Astrocyte (in vitro differentiated cells and primary cell): Measurements from ENCODE around the gene CPNE4. TPM values are rescaled to one million over a fixed set of nuclear protein-coding genes. Genes with fewer than 3 reads are reported as not detected.

Source experiments
- DNase-seq: peaks from one replicate; pipeline ENCODE4 v3.0.0-alpha.2; 2010; ENCODE audit warnings: low read depth
- FAIRE-seq: peaks from 2 replicates; lab custom pipeline; 2011; peaks lifted over from hg19 to GRCh38; lab: Jason Lieb, UNC
- H2AFZ ChIP-seq: 2 replicates; pipeline ENCODE4 v1.6.0; 2012; ENCODE audit warnings: low read depth, low read length, inconsistent platforms
- H3K27ac ChIP-seq: 2 replicates; pipeline ENCODE4 v1.5.1; 2011; ENCODE audit warnings: low read depth, low read length, inconsistent platforms
- H3K27me3 ChIP-seq: 2 replicates; pipeline ENCODE4 v1.6.0; 2011; ENCODE audit warnings: low read length, inconsistent platforms; ENCODE audit not compliant: insufficient read depth
- H3K36me3 ChIP-seq: 2 replicates; pipeline ENCODE4 v1.5.1; 2011; ENCODE audit warnings: low read length, inconsistent platforms; ENCODE audit not compliant: insufficient read depth
- H3K4me1 ChIP-seq: 2 replicates; pipeline ENCODE4 v1.5.1; 2011; ENCODE audit warnings: low read length, inconsistent platforms; ENCODE audit not compliant: insufficient read depth
- H3K4me2 ChIP-seq: 2 replicates; pipeline ENCODE4 v1.6.0; 2012; ENCODE audit warnings: low read length, inconsistent platforms
- H3K4me3 ChIP-seq: 2 replicates; pipeline ENCODE4 v1.5.1; 2011; ENCODE audit warnings: low read depth, mild to moderate bottlenecking, low read length, inconsistent platforms; ENCODE audit not compliant: insufficient read depth
- H3K79me2 ChIP-seq: 2 replicates; pipeline ENCODE4 v1.6.0; 2012; ENCODE audit warnings: mild to moderate bottlenecking, low read length, inconsistent platforms; ENCODE audit not compliant: insufficient read depth
- H3K9ac ChIP-seq: 2 replicates; pipeline ENCODE4 v1.6.0; 2012; ENCODE audit warnings: mild to moderate bottlenecking, low read length, inconsistent platforms
- H3K9me3 ChIP-seq: 2 replicates; pipeline ENCODE4 v1.5.1; 2012; ENCODE audit warnings: low read depth, mild to moderate bottlenecking, low read length, inconsistent platforms; ENCODE audit not compliant: insufficient read depth
- H4K20me1 ChIP-seq: 2 replicates; pipeline ENCODE4 v1.6.0; 2012; ENCODE audit warnings: low read length, inconsistent platforms; ENCODE audit not compliant: insufficient read depth
- H3K27ac Mint-ChIP-seq: one replicate; pipeline ENCODE4 v1.8.0; 2021; ENCODE audit warnings: mild to moderate bottlenecking, mixed read lengths; ENCODE audit not compliant: unreplicated experiment
- H3K27me3 Mint-ChIP-seq: one replicate; pipeline ENCODE4 v1.8.0; 2021; ENCODE audit warnings: low read depth, mixed read lengths; ENCODE audit not compliant: unreplicated experiment
- H3K36me3 Mint-ChIP-seq: one replicate; pipeline ENCODE4 v1.8.0; 2021; ENCODE audit warnings: low read depth, mixed read lengths; ENCODE audit not compliant: unreplicated experiment
- H3K4me1 Mint-ChIP-seq: one replicate; pipeline ENCODE4 v1.8.0; 2021; ENCODE audit warnings: low read depth, mixed read lengths; ENCODE audit not compliant: unreplicated experiment
- H3K4me3 Mint-ChIP-seq: one replicate; pipeline ENCODE4 v1.8.0; 2021; ENCODE audit warnings: mild to moderate bottlenecking, moderate library complexity, mixed read lengths; ENCODE audit not compliant: unreplicated experiment
- H3K9me3 Mint-ChIP-seq: one replicate; pipeline ENCODE4 v1.8.0; 2021; ENCODE audit warnings: mild to moderate bottlenecking, mixed read lengths; ENCODE audit not compliant: unreplicated experiment
- EZH2 ChIP-seq: IDR thresholded peaks from 2 replicates; pipeline ENCODE4 v1.6.1; 2012; ENCODE audit warnings: mild to moderate bottlenecking, low read length, inconsistent platforms; ENCODE audit not compliant: insufficient read depth
- total RNA-seq: library from RNA; stranded (reverse); gene quantifications from 2 replicates; pipeline ENCODE4 v1.2.1, GENCODE V29; 2021
- TF ChIP-seq, protein P1 (sequence below): IDR thresholded peaks from 2 replicates; pipeline ENCODE4 v1.5.1; 2011; ENCODE audit warnings: low read depth, mild to moderate bottlenecking, inconsistent platforms, low read length, moderate library complexity; ENCODE audit not compliant: insufficient read depth

Gene CPNE4
- total RNA-seq, 1 donor from 2014 or later, result 0.68 TPM

DNA sequence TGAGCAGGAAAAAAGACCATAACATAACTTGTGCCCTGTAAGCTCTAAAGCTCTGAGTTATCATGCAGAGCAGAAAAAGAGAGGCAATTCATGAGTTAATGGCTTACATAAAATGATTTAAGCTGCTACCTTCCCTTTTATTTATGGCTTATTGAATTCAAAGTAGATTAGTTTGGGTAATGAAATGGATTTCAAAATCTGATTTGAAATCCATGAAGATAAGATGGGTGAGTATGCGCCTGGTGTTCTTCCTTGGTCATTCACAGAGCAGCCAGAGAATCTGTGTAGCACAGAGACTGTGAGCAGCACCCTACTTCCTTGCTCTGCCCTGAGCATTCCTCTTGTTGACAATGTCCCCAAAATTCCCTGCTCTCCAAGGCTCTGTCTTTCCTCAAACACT lies 495.8 kb downstream of the CPNE4 start:
- Histone ChIP-seq H3K4me2 (no peak overlapping the region), H2AFZ (no peak overlapping the region), H3K27ac (no peak overlapping the region), H3K4me3 (no peak overlapping the region), H3K4me1 (no peaks in the 10 kb centered on the region), H3K36me3 (no peaks in the 10 kb centered on the region), H3K9ac (no peak overlapping the region), H3K9me3 (no peaks in the 10 kb centered on the region), H3K27me3 (no peaks in the 10 kb centered on the region), H3K79me2 (no peaks in the 10 kb centered on the region), H4K20me1 (no peaks in the 10 kb centered on the region)
- H3K27ac Mint-ChIP-seq, result no peak overlapping the region
- FAIRE-seq (no peak), DNase-seq (no peak)
- H3K4me1 Mint-ChIP-seq, result peaks cover 15% of the 10 kb centered on the region
- no peaks in the 10 kb centered on the region for H3K27me3 Mint-ChIP-seq
- TF ChIP-seq, protein P1, sequence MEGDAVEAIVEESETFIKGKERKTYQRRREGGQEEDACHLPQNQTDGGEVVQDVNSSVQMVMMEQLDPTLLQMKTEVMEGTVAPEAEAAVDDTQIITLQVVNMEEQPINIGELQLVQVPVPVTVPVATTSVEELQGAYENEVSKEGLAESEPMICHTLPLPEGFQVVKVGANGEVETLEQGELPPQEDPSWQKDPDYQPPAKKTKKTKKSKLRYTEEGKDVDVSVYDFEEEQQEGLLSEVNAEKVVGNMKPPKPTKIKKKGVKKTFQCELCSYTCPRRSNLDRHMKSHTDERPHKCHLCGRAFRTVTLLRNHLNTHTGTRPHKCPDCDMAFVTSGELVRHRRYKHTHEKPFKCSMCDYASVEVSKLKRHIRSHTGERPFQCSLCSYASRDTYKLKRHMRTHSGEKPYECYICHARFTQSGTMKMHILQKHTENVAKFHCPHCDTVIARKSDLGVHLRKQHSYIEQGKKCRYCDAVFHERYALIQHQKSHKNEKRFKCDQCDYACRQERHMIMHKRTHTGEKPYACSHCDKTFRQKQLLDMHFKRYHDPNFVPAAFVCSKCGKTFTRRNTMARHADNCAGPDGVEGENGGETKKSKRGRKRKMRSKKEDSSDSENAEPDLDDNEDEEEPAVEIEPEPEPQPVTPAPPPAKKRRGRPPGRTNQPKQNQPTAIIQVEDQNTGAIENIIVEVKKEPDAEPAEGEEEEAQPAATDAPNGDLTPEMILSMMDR, result no peak
- no peak overlapping the region for H3K4me3 Mint-ChIP-seq
- H3K36me3 Mint-ChIP-seq, result no peaks in the 10 kb centered on the region
- H3K9me3 Mint-ChIP-seq, result peaks cover 2% of the 10 kb centered on the region

DNA sequence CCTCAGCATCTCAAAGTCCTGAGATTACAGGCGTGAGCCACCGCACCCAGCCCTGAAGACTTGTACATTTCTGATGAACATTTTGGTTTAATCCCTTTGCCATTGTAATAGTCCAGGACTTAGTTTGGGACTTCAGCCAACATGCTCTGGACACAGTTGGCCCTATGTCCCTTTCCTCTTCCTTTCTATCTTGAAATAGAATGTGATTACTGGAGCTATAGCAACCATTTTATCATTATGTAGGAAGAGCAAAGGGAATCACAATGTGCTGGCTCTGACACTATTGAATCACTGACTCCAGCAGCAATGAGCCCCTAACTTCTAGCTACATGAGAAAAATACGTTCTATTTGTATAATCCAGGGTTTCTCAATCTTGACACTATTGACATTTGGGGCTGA lies 497.3 kb downstream of the CPNE4 start:
- no peaks in the 10 kb centered on the region for H3K79me2 ChIP-seq
- FAIRE-seq, result no peak
- Mint-ChIP-seq H3K4me1 (peaks cover 10% of the 10 kb centered on the region), H3K27ac (no peak overlapping the region), H3K36me3 (no peaks in the 10 kb centered on the region), H3K4me3 (no peak overlapping the region), H3K27me3 (no peaks in the 10 kb centered on the region), H3K9me3 (peaks cover 2% of the 10 kb centered on the region)
- no peaks in the 10 kb centered on the region for H3K36me3 ChIP-seq
- no peak for DNase-seq
- no peak overlapping the region for H3K4me3 ChIP-seq
- no peak overlapping the region for H3K27ac ChIP-seq
- H3K9me3 ChIP-seq, result no peaks in the 10 kb centered on the region
- no peak overlapping the region for H2AFZ ChIP-seq
- H3K4me1 ChIP-seq, result no peaks in the 10 kb centered on the region
- no peak for TF ChIP-seq EZH2
- TF ChIP-seq, protein P1, result no peak
- H3K9ac ChIP-seq, result no peak overlapping the region
- H3K27me3 ChIP-seq, result no peaks in the 10 kb centered on the region
- no peaks in the 10 kb centered on the region for H4K20me1 ChIP-seq
- no peak overlapping the region for H3K4me2 ChIP-seq

DNA sequence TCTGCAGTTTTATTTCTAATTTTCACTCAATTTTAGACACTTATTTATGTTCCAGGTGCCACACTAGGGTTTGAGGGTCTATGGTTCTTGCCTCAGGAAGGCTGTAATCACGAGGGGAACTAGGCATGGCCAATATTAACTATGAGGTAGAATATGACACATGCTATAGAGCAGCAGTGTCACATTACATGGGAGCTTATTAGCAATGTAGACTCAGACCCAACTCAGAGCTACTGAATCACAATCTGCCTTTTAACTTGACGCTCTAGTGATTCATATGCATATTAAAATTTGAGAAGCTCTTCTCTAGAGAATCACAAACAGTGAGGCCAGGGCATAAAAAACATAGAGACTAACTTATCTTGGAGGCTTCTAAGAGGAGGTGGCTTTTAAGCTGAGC lies 499.2 kb downstream of the CPNE4 start:
- no peak overlapping the region for H3K9ac ChIP-seq
- H2AFZ ChIP-seq, result no peak overlapping the region
- no peaks in the 10 kb centered on the region for H3K9me3 ChIP-seq
- no peak overlapping the region for H3K4me3 Mint-ChIP-seq
- no peak overlapping the region for H3K4me3 ChIP-seq
- no peaks in the 10 kb centered on the region for H4K20me1 ChIP-seq
- H3K36me3 ChIP-seq, result no peaks in the 10 kb centered on the region
- FAIRE-seq (no peak), DNase-seq (peak; percentile 66)
- TF ChIP-seq EZH2, result no peak
- TF ChIP-seq, protein P1, result no peak
- no peaks in the 10 kb centered on the region for H3K27me3 Mint-ChIP-seq
- no peaks in the 10 kb centered on the region for H3K27me3 ChIP-seq
- H3K4me2 ChIP-seq, result no peak overlapping the region
- no peaks in the 10 kb centered on the region for H3K36me3 Mint-ChIP-seq
- peaks cover 2% of the 10 kb centered on the region for H3K9me3 Mint-ChIP-seq
- no peak overlapping the region for H3K27ac ChIP-seq
- no peaks in the 10 kb centered on the region for H3K79me2 ChIP-seq
- H3K4me1 Mint-ChIP-seq, result peaks cover 10% of the 10 kb centered on the region
- H3K4me1 ChIP-seq, result no peaks in the 10 kb centered on the region
- H3K27ac Mint-ChIP-seq, result no peak overlapping the region
